K562 (cell line): ENCODE data around the gene KCNH2. TPM values are rescaled to one million over a fixed set of nuclear protein-coding genes. Genes with fewer than 3 reads are reported as not detected.

Experiments used
- BACH1 ChIP-seq: fragments of 200-800 bp; sonication (Bioruptor generic); IDR thresholded peaks from 2 replicates; pipeline ENCODE4 v1.6.1; 2016; ENCODE audit warnings: missing genetic modification characterization, missing compliant biosample characterization
- BCL6 ChIP-seq: fragments of 250-450 bp; sonication (Bioruptor Pico); IDR thresholded peaks from 2 replicates; pipeline ENCODE4 v1.4.0; 2020
- DDX20 ChIP-seq: fragments of 450-650 bp; IDR thresholded peaks from 2 replicates; pipeline ENCODE4 v1.6.1; 2016; ENCODE audit warnings: missing genetic modification characterization, low read depth, mild to moderate bottlenecking, missing compliant biosample characterization, moderate library complexity
- ERF ChIP-seq: fragments of 450-650 bp; formaldehyde crosslinking; IDR thresholded peaks from 2 replicates; pipeline ENCODE4 v1.4.0; 2020; ENCODE audit warnings: mild to moderate bottlenecking, mixed read lengths
- EZH2 ChIP-seq: IDR thresholded peaks from 2 replicates; pipeline ENCODE4 v1.6.1; 2012; ENCODE audit warnings: low read depth, mild to moderate bottlenecking, inconsistent platforms, low read length, borderline replicate concordance
- FOXP1 ChIP-seq: sonication (generic); formaldehyde crosslinking; IDR thresholded peaks from 2 replicates; pipeline ENCODE4 v1.8.0; 2022; ENCODE audit warnings: mild to moderate bottlenecking, missing genetic modification reagents
- FOXP4 ChIP-seq: sonication (generic); formaldehyde crosslinking; IDR thresholded peaks from 2 replicates; pipeline ENCODE4 v1.8.0; 2022; ENCODE audit warnings: mild to moderate bottlenecking, missing genetic modification reagents, borderline replicate concordance
- MECOM ChIP-seq: fragments of 250-450 bp; sonication (Bioruptor Pico); IDR thresholded peaks from 2 replicates; pipeline ENCODE4 v1.8.0; 2022; ENCODE audit warnings: inconsistent platforms
- MXI1 ChIP-seq: IDR thresholded peaks from 2 replicates; pipeline ENCODE4 v1.6.1; 2011; ENCODE audit warnings: low read depth, mild to moderate bottlenecking, improper control_type of control experiment, low read length
- NR2C2 ChIP-seq, 2 experiments: fragments of 200-800 bp in 1 of 2; sonication (Bioruptor generic) in 1 of 2; sonication (generic) in 1 of 2; formaldehyde crosslinking in 1 of 2; IDR thresholded peaks; 2 replicates each; pipeline versions ENCODE4 v1.6.1 to v1.8.0; 2016 to 2022; ENCODE audit warnings: mild to moderate bottlenecking in 1 of 2, missing compliant biosample characterization in 1 of 2, missing genetic modification characterization in 1 of 2, missing genetic modification reagents in 1 of 2
- NR4A1 ChIP-seq, 2 experiments: fragments of 250-450 bp in 1 of 2; fragments of 450-650 bp in 1 of 2; sonication (Bioruptor Pico) in 1 of 2; IDR thresholded peaks; 2 replicates each; pipeline versions ENCODE4 v1.4.0 to v1.6.1; 2016 to 2020; ENCODE audit warnings: mild to moderate bottlenecking in 2 of 2, missing compliant biosample characterization in 1 of 2, missing genetic modification characterization in 1 of 2, moderate library complexity in 1 of 2
- PRMT5 ChIP-seq: sonication (generic); formaldehyde crosslinking; IDR thresholded peaks from 2 replicates; pipeline ENCODE4 v1.5.0; 2020; ENCODE audit warnings: missing genetic modification reagents
- RB1 ChIP-seq: fragments of 450-650 bp; IDR thresholded peaks from 2 replicates; pipeline ENCODE4 v1.6.1; 2017; ENCODE audit warnings: low read depth, mild to moderate bottlenecking
- RFX7 ChIP-seq: fragments of 250-450 bp; sonication (Bioruptor Pico); IDR thresholded peaks from 2 replicates; pipeline ENCODE4 v1.5.1; 2021; ENCODE audit warnings: mild to moderate bottlenecking
- TEAD1 ChIP-seq, 2 experiments: fragments of 450-650 bp in 1 of 2; sonication (generic) in 1 of 2; formaldehyde crosslinking; IDR thresholded peaks; 2 replicates each; pipeline versions ENCODE4 v1.4.0 to v1.8.0; 2020 to 2022; ENCODE audit warnings: mild to moderate bottlenecking in 2 of 2, missing genetic modification reagents in 1 of 2
- TFAP4 ChIP-seq: sonication (generic); formaldehyde crosslinking; IDR thresholded peaks from 2 replicates; pipeline ENCODE4 v1.8.0; 2022; ENCODE audit warnings: missing genetic modification reagents, mild to moderate bottlenecking, moderate library complexity, borderline replicate concordance
- TGIF2 ChIP-seq: sonication (generic); formaldehyde crosslinking; IDR thresholded peaks from 2 replicates; pipeline ENCODE4 v1.8.1; 2022; ENCODE audit warnings: mild to moderate bottlenecking, missing genetic modification reagents, moderate library complexity
- THRAP3 ChIP-seq: fragments of 450-650 bp; IDR thresholded peaks from 2 replicates; pipeline ENCODE4 v1.6.1; 2016; ENCODE audit warnings: mild to moderate bottlenecking, inconsistent platforms, borderline replicate concordance
- ZBTB12 ChIP-seq: fragments of 250-450 bp; sonication (Bioruptor Pico); IDR thresholded peaks from 2 replicates; pipeline ENCODE4 v1.4.0; 2020
- ZNF449 ChIP-seq: fragments of 250-450 bp; sonication (Bioruptor Pico); IDR thresholded peaks from 2 replicates; pipeline ENCODE4 v1.8.0; 2022; ENCODE audit warnings: moderate library complexity, mild to moderate bottlenecking, inconsistent platforms
- ZNF644 ChIP-seq: fragments of 200-800 bp; sonication (Bioruptor generic); IDR thresholded peaks from 2 replicates; pipeline ENCODE4 v1.6.1; 2016; ENCODE audit warnings: low read depth, missing genetic modification characterization, missing compliant biosample characterization
- ZNF668 ChIP-seq: fragments of 250-450 bp; sonication (Bioruptor Pico); IDR thresholded peaks from 2 replicates; pipeline ENCODE4 v1.8.0; 2022; ENCODE audit warnings: mild to moderate bottlenecking, inconsistent platforms
- polyA plus RNA-seq, 8 experiments: library from polyadenylated mRNA; depleted of rRNA in 4 of 8; stranded (reverse) in 5 of 8; unstranded in 3 of 8; fragments of >200 nt; fragmentation: Nextera tagmentation in 2 of 8; fragmentation: Illumina TruSeq in 1 of 8; extraction: Ambion mirVana in 2 of 8; extraction: Trizol in 1 of 8; gene quantifications; 2 replicates each; pipeline versions ENCODE4 v1.2.1 to v1.2.3, GENCODE V29; 2011 to 2014; ENCODE audit warnings: inconsistent platforms in 1 of 8, missing spikeins in 1 of 8
- total RNA-seq, 7 experiments: library from RNA; depleted of rRNA in 6 of 7; stranded (reverse); fragments of >200 nt in 6 of 7; fragmentation: Illumina TruSeq in 2 of 7; extraction: Trizol in 2 of 7; gene quantifications; 2 replicates each; pipeline versions ENCODE4 v1.2.1 to v1.2.3, GENCODE V29; 2011 to 2021; ENCODE audit warnings: low replicate concordance in 1 of 7

KCNH2 gene
- total and polyA plus RNA-seq, 9 of the 15 experiments (the other 6 are each of a cell fraction or from before 2014, with no cell fraction given): 18.1 to 368 (median 218) TPM

GRCh38 chr7:150983893-150984368 is 5.8 kb upstream of the KCNH2 start (continued):
- TF ChIP-seq THRAP3 (no peak), ZBTB12 (CRISPR knock-in tag) (peak; percentile 13; the same call in 1 of the 2 replicates), ERF (CRISPR knock-in tag) (no peak), EZH2 (no peak), MECOM (CRISPR knock-in tag) (peak; percentile 51; the same call in 1 of the 2 replicates), ZNF668 (peak; percentile 52; the same call in 1 of the 2 replicates), NR4A1 (CRISPR knock-in tag; IDR thresholded peaks at IDR 0.05) (no peak), NR4A1 (tag; IDR thresholded peaks at IDR 0.05) (0 out of 2 replicates have a peak, but pooled peaks have one; percentile 52), TEAD1 (CRISPR knock-in tag; IDR thresholded peaks at IDR 0.05) (0 out of 4 replicates have a peak, but pooled peaks have one; percentile 17 to 66), MXI1 (0 out of 2 replicates have a peak, but pooled peaks have one; percentile 21), RFX7 (CRISPR knock-in tag) (0 out of 2 replicates have a peak, but pooled peaks have one; percentile 20), RB1 (0 out of 2 replicates have a peak, but pooled peaks have one; percentile 17), FOXP1 (CRISPR knock-in tag) (peak; percentile 81; the same call in 1 of the 2 replicates), PRMT5 (peak; percentile 91; the same call in 1 of the 2 replicates), FOXP4 (CRISPR knock-in tag) (0 out of 2 replicates have a peak, but pooled peaks have one; percentile 40), ZNF644 (tag) (peak; percentile 82), DDX20 (tag) (peak; percentile 69; the same call in 1 of the 2 replicates), TFAP4 (CRISPR knock-in tag) (peak; percentile 70), BCL6 (CRISPR knock-in tag) (peak; percentile 70; the same call in 1 of the 2 replicates), TGIF2 (CRISPR knock-in tag) (0 out of 2 replicates have a peak, but pooled peaks have one; percentile 53), NR2C2 (CRISPR knock-in tag; IDR thresholded peaks at IDR 0.05) (peak; percentile 56; the same call in 1 of the 2 replicates), NR2C2 (tag; IDR thresholded peaks at IDR 0.05) (no peak), BACH1 (peak; percentile 45; the same call in 1 of the 2 replicates), ZNF449 (CRISPR knock-in tag) (no peak)
